ENCODE data around the gene ZNF593OS.

The ZNF593OS gene

DNA sequence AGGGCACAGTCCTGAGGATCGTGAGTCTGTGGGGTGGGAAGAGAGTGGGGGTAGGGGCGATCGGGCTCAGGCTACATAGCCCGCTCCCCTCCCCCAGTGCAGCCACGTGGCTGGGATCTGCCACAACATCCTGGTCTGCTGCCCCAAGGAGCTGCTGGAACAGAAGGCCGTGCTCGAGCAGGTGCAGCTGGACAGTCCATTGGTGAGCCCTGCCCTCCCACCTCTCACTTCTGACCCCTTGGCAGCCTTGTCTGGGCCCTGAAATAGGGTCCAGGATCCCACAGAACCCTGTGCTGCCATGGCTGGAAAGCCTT lies 10.7 kb upstream of the ZNF593OS start:
- no peak for DNase-seq

DNA sequence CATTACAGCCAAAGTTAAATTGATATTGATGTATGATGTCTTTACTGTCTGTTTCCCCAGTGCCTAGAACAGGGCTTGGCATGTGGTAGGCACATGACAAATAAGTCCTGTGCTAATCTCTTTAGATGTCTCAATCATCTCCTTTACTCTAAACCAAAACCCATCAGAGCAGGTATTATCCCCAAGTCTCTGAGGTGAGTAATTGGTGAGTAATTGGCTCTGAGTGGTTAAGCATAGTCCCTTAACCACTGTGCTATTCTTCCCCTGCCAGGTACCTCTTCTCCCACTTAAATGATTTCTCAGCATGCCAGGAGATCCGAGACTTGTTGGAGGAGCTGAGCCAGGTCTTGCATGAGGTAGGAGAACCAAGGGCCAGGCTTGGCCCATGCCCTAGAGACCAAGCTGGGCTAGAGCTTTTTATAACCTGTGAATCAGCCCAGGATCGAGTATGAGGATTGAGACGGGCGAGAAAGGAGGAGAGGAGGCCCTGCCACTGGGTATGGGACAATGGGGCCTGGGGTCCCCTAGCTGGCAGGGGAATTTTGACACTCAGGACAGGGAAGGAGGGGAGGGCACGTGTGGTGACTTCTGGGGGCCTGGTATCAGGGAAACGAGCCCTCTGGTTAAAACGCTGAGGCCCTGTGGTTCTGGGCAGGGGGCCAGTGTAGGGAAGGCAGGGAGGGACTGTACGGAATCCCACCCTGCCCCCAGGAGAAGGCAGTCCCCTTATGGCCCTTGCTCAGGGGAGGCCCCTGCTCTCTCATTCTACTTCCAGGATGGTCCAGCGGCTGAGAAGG lies 10.2 kb upstream of the ZNF593OS start:
- no peak for DNase-seq

DNA sequence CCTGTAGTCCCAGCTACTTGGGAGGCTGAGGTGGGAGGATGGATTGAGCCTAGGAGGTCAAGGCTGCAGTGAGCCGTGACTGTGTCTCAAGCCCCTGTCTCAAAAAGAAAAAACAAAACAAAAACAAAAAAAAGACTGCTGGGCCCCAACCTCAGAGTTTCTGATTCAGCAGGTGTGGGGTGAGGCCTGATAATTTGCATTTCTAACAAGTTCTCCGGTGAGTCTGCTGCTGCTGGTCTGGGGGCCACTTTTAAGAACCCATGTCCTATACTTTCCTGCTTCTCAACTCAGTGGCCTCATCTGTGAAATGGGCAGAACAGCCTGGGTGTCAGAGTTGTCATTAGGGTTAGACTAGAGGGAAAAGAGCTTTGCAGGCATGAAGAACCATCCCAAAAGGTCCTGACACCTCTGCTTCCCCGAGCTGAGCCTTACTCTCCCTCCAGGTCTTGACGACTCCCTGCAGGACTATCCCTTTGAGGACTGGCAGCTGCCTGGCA lies 8.4 kb upstream of the ZNF593OS start:
- DNase-seq, result no peak

DNA sequence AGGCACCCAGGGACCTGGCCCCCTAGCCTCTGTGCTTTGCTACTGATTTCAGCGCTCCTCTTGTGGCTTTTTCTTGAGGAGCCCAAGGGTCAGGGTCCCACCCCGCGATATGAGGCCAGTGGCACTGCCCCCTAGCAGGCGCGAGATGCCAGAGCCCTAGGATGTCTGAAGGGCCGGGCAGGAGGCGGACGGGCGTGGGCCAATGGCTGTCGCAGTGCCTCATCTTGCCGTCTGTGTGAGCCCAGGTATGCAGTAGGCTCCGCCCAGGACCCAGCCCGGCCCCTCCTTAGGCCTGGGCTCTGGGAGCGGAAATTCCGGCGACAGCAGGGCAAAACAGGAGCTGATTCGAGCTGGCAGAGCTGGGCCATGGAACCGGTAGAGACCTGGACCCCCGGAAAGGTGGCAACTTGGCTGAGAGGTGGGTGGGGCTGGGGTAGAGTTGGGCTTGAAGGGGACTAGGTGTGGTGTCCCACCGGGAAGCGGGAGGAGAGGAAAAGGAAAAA lies 5.6 kb upstream of the ZNF593OS start, which contains the start of gene CNKSR1:
CNKSR1 (plus strand) TSS at position 310 of the 503 bp plus-strand sequence; CDS start at position 367, 57 bp downstream.
- DNase-seq, result no peak

DNA sequence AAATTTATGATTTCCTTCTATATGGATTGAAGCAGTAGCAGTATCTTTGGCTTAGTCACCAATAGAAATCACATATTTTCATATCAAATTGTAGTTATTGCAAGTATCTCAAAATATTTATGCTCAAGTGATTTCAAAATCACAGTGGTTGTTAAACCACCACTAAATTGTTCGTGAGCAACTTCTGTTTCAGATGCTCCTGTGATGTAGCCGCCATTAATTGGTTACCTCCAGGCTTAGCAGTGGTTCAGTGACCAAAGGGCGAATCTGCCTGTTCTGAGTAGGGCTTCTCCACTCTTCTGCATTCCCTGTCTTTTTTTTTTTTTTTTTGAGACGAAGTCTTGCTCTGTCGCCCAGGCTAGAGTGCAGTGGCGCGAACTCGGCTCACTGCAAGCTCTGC lies 3.7 kb upstream of the ZNF593OS start:
- no peak for DNase-seq

DNA sequence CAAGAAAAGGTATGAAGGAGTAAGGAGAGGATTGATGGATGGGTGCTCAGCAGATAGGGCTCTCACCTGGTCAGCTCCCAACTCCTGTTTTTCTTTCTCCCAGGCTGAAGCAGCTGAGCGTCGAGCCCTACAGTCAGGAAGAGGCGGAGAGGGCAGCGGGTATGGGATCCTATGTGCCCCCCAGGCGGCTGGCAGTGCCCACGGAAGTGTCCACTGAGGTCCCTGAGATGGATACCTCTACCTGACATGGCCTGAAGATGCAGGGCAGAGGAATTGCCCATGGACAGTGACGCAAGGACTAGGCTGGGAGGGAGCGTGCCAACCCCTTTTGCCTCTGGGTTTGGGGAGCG lies 1.2 kb downstream of the ZNF593OS start:
- DNase-seq, result no peak

DNA sequence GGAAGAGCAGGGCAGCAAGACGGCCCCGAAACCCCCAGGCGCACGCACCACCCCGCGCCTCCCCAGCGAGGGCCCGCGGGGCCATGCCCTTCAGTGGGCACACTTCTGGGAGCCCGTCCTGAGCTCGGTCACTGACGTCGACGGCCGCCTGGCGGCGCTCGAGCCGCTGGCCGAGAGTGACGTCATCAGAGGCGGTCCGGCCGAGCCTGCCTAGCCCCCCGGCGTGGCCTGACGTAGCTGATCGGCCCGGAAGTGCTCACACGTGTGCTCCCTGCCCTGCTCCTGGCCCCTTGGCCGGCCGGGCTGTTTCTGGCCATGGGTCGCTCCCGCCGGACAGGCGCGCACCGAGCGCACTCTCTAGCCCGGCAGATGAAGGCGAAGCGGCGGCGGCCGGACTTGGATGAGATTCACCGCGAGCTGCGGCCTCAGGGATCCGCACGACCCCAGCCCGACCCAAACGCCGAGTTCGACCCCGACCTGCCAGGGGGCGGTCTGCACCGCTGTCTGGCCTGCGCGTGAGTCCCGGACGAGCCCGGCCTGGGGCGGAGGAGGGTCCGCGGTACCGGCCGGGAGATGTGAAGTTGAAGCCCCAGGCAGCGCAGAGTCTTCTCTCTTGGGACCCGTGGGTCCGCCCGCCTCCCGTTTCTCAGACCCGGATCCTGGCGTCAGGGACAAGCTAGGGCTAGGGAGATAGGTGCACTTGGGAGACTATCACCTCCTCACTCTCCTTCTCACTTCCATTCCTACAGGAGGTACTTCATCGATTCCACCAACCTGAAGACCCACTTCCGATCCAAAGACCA lies 1.8 kb downstream of the ZNF593OS start, which contains the start of gene ZNF593:
ZNF593 (plus strand) TSS at position 240 of the 803 bp plus-strand sequence; CDS start at position 316, 76 bp downstream.
- peak; percentile 86 for DNase-seq

DNA sequence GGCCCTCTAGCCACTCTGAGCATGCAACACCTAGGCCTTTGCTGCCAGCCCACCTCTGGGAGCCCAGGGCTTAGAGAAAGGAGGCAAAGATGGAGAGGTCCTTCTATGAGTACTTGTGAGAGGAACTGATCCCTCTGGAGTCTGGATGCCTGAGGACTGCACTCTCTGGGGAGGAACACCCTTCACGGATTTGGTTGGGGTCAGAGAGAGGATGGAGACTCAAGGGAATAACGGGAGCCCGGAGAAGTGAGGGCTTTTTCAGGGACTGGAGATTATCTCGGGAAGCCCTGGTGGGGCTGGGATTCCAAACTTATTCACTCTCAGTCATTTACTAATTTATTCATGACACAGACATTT lies 2.5 kb downstream of the ZNF593OS start:
- no peak for DNase-seq

DNA sequence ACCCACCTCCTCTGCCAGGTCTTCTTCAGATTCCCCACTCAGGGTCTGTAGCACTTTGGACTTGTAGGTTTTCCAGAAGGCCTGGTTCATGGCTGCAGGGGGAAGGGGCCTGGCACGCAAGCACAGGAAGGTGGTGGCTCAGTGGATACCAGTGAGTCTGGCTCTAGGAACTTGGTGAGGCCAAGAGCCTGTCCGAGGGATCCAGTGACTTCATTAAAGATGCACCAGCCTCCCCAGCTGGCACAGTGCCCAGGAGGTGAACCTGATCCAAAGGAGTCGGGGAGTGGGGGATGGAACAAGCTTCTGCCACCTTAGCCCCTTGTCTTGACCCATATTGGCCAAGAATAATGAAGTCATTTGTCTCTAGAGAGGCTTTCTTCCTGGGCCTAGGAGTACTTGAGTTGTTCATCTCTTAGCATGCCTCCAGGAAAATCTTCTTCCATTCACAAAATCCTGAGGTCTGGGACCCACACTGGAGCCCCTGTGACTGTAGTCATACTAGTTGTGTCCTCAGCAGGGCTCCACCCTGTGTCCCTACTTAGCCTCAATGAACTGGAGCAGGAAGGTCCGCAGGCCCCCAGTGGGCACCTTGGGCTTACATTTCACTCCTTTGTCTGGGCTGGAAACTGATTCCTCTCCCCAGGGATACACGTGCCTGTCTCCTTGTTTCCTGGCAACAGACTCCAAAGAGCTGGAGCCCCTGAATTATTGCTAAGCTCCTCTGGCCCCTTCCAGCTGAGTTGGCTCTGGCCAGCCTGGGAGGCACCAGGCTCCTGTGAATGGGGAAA lies 3.0 kb downstream of the ZNF593OS start, which contains the start of gene C1orf232:
C1orf232 (minus strand) TSS at position 554 of the 788 bp plus-strand sequence; CDS start at position 90, 464 bp downstream.
- DNase-seq, result no peak

DNA sequence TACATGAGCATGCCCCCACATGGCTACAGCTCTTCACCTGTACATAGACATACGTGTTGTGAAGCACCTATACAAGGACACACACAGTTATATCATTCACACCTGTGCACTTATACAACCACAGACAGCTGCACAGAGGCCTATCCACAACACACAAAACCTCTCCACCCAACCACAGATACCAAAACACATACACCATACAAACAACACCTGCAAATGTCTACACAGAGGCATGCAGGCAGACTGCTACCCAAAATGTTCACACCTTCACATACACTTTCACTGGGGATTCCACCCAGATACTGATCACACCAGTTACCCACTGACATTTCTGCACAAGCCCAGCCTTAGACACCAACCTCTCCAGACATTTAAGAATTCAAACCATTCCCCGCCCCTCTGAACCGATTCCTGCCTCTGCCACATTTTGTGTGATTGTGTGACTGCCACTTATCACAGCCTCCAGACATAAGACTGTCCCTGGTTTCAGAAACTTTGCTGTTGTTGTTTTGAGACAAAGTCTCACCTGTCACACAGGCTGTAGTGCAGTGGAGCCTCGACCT lies 4.8 kb downstream of the ZNF593OS start:
- no peak for DNase-seq

DNA sequence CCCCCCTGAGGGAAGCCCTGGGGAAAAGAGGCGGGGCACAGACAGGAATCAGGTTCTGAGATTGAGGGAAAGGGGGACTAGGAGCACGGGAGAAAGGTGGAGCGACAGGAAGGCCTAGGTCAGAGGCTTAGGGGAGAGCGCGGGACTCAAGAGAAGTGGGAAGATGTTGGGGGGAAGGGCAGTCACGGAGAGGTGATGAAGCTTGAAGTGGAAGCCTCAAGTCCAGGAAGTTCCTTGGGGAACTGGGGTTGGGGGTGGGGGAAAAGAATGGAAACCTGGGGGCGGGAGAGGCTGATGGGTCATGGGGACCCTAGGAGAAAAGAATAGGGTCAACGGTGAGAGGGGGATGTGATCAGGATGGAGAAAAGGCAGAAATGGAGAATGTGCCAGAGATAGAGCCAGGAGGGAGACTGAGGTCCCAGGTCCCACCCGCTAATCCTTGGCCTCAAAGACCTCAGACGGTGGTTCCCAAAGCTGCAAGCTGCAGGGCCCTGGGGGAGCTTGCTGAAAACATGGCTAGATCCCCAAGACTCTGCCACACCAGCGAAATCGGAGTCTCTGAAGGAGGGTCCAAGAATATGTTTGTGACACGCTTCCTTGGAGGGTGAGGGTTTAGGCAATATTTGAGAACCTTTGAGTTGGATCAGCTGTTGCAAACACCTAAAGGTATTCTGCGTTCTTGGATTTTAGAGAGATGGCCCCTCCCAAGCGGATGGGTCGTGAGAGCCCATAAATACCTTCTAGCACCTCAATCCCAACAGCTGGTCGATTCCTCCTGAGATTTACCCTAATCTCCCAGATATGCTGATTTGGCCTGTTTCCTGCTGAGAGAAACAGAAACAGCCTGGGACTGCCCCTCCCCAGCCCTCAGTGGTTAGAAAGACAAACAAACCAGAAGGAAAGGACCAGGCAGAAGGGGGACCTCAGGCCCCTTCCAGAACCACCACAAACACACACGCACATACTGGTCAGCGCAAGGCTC lies 6.5 kb downstream of the ZNF593OS start:
- DNase-seq, result no peak

DNA sequence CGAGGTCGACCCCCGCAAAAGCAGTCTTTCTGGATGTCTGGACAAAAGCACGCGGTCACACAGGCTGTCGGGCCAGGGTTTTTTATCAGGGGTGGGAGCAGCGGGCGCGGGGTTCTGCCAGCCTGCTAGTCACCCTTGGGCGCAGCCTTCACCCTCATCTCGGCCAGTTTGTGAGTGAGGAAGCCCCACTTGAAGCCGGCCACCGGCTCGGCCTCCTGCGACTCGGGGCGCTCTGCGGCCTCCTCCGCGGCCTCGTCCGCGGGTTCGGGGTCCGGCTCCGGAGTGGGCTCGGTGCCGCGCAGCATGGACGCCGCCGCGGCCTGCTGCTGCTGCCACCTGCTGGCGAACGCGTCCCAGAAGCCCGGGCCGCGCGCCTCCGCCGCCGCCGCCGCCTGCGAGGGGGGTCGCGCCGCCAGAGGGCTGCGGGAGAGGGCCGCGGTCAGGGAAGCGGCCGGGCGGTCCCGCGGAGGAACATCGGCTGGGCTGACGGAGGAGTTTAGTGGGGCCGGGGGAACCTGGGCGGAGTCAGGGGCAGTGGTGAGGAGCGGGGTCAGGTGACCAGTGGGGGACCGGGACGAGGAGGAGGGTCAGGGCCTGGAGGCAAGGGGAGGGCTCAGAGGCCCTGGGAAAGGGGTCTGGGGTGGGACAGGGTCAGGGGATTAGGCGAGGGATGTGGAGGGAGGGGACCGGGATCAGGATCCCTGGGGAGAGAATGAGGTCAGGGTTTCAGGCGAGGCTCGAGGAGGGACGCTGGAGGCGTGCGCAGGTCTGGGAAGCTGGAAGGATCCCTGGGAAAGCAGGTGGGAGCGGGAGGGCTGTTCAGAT lies 7.4 kb downstream of the ZNF593OS start:
- peak; percentile 65 for DNase-seq

DNA sequence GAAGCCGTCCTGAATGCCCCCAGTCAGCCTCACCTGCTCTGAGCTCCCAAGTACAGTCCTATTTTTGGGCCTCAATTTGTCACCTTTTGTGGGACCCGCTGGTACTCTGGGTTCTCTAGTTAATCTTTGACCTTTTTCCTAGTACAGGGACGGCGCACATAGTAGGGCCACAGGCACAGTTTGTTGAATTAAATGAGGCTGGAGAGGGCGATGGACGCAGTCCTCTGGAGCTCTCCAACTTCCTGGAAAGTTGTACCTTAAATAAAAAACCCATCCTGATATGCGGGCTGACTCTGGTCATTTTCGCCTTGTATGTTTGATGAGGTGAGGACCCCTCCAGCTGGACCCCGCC lies 8.0 kb downstream of the ZNF593OS start:
- DNase-seq, result no peak

DNA sequence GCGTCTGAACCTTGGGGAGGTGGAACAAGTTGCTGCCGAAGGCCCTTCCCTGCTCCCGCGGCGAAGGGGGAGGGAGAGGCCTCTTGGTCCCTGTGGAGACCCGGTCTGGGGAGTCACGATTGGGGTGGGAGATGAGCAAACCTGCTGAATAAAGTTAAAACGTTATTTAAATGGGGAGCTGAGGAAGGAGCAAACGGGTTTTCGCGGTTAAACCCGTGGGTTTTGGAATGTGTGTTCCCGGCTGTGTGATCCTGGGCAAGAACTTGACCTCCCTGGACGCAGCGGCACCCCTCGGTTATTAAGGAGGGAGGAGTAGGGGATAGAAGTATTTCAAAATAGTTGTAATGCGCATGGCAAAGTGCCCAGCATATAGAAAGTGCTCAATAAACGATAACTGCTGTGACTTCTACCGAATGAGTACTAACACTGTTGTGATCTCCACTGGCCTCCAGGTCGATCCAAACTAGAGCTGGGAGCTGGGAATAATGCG lies 9.4 kb downstream of the ZNF593OS start:
- no peak for DNase-seq

DNA sequence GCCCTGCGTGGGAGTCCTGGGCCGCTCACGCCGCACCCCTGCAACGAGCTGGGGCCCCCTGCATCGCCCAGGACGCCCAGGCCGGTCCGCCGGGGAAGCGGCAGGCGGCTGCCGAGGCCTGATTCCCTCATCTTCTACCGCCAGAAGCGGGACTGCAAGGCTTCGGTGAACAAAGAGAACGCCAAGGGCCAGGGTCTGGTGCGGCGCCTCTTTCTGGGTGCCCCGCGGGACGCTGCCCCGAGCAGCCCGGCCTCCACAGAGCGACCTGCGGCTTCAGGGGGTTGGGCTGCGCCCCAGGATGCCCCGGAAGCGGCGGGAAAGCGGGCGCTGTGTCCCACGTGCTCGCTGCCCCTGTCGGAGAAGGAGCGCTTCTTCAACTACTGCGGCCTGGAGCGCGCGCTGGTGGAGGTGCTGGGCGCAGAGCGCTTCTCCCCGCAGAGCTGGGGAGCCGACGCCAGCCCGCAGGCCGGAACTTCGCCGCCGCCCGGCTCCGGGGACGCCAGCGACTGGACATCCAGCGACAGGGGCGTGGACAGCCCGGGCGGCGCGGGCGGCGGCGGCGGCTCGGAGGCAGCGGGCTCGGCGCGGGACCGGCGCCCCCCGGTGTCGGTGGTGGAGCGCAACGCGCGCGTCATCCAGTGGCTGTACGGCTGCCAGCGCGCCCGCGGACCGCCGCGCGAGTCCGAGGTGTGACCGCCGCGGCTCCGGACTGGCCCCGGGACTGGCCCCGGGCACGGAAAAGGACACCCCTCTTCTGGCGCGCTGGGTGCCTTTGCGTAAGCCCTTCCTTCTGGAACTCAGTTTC lies 10.0 kb downstream of the ZNF593OS start:
- peak; percentile 55 for DNase-seq

DNA sequence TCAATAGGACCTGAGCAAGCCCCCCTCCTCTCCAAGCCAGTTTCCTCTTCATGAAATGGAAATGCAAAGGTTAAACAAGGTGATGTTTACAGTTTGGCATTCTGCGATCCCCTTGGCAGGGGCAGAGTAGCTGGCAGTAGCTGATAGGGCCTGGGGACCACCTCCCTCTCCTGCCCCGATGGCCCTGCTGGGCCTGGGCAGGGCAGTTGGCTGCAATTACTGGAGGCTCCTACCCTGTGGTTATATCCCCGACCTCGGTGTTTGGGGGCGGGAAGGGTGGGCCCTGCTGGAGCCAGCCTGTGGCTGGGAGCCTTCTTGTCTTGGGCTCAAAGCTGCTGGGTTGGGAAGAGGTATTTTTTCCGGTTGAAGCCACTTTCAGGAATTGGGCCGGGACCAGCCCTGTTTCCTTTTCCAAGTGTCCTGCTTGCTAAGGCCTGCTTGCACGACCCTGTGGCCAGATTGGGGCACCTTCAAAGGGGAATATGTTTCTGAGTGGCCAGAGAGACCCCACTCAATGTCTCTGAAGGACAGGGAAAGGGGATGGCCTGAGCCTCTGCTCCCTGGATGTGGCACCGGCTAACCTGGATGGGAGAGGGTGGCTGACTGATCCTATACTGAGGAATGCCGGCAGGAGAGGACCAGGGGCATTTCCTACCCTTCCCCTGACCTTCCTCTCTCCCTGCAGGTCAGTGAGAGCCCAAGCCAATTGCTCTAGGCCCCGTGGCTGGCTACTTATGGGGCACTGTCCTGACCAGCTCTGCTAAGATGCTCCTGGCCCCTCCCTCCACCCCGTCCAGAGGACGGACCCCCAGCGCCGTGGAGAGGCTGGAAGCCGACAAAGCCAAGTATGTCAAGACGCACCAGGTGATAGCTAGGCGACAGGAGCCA lies 10.9 kb downstream of the ZNF593OS start:
- DNase-seq, result no peak

DNA sequence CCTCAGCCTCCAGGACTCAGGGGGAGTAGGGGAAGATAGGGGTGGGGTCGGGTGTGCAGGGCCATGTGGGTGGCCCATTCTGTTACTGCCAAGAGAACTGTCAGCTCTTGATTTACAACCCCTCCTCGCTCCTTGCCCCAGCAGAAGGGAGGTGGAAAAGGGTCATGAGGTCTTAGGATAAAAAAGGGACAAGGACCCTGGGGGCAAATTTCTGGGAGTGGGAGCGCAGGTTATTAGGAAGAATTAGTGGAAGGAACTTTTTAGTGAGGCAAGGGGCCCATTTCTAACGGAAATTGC lies 11.9 kb downstream of the ZNF593OS start:
- no peak for DNase-seq

DNA sequence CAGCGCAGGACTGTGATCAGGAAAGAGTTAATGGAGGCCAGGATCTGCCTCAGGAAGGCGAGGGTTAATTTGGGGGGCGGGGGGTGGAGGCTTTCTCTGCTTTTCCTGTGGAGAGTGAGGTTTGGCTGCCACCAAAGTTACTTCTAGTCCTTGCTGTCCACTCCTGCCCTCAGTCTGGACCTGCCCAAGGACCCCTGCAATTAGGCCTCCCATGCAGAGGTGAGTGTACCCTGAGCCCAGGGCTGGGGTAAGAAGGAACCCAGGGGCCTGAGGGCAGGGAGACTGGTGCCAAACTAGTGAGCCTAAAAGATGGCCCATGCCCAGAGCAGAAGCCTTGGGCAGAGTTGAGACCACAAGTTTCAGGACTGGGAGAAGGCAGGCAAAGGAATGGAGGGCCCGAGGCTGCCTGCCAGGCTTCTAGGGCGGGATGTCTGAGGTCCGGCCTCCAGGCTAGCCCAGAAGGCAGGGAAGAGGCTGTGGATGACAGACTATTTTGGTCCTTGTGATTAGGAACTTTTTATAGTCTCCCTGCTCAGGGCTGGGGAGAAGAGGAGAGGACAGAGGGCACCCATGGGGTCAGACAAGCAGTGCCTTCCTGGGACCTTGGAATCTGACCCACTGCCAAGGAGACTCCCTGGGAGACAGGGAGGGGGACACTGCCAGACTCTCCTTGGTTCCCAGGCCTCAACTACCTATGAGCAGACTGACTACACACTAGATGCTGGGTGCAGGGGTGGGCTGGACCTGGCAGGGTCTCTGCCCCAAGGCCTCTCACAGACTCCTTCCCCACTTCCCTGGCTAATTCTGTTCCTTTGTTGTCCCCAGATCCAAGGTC lies 12.5 kb downstream of the ZNF593OS start, which contains the start of gene FAM110D:
FAM110D (plus strand) TSS at position 172 of the 835 bp plus-strand sequence. CDS start 2,213 bp downstream, outside the sequence.
- DNase-seq, result no peak

Measured in activated naive CD4-positive, alpha-beta T cell treated with anti-CD3 and anti-CD28 coated beads, Interleukin-2, amount 50 U/mL, for 16 hours (primary cell).